ENCODE measurements around the gene PPCDC. TPM values are rescaled to one million over a fixed set of nuclear protein-coding genes. Genes with fewer than 3 reads are reported as not detected.

Gene PPCDC
- total and polyA plus RNA-seq, 2 of the 4 experiments (the other 2 are of a cell fraction), result 13.3 to 16.3 TPM

- no peak for TF ChIP-seq RAD21 (IDR thresholded peaks at IDR 0.05; ENCODE audit: low read length)
- no peak for TF ChIP-seq POLR2A (IDR thresholded peaks at IDR 0.05; ENCODE audit: low read depth, low read length)
- no peak for TF ChIP-seq MXI1 (IDR thresholded peaks at IDR 0.05; ENCODE audit: borderline replicate concordance, low read depth, low read length)
These were observed 7.0 kb downstream of the PPCDC start (continued) for GRCh38 chr15:75030424-75030823.

DNA sequence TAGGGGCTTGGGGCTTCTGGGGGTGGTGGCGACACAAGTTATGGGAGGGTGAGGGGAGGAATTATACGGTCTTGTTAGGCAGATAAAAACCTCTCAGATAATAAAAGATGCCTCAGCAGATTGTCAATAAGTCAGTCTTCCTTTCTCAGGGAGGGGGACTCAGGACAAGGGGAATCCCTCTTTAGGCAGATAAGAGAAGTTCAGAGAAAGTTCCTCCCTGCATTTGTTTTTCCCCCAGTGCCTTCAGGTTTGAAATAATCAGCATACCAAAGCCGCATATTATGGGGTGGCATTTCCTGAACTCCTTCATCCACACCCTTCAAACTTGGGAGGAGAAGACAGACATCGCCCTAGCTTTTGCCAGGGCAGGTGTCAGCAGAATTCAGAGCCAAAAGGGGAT is 8.5 kb downstream of the PPCDC start:
- H4K8ac ChIP-seq (ENCODE audit: low read depth in 2 of 2, low read length in 2 of 2), result no peak overlapping the region
- DNase-seq (no peak), ATAC-seq (ENCODE audit: low read depth) (no peak)
- TF ChIP-seq SMC3 (IDR thresholded peaks at IDR 0.05; ENCODE audit: low read depth, low read length) (no peak), MAZ (IDR thresholded peaks at IDR 0.05; ENCODE audit: borderline replicate concordance, low read depth, low read length) (no peak), RFX5 (IDR thresholded peaks at IDR 0.05; ENCODE audit: low read depth, low read length) (no peak), POLR2A (IDR thresholded peaks at IDR 0.05; ENCODE audit: low read depth, low read length) (no peak), RAD21 (IDR thresholded peaks at IDR 0.05; ENCODE audit: low read length) (no peak), RCOR1 (IDR thresholded peaks at IDR 0.05; ENCODE audit: insufficient replicate concordance, low read length) (no peak), MXI1 (IDR thresholded peaks at IDR 0.05; ENCODE audit: borderline replicate concordance, low read depth, low read length) (no peak), FOS (IDR thresholded peaks at IDR 0.05; ENCODE audit: low read depth, low read length) (no peak)
- TF ChIP-seq, protein P1, sequence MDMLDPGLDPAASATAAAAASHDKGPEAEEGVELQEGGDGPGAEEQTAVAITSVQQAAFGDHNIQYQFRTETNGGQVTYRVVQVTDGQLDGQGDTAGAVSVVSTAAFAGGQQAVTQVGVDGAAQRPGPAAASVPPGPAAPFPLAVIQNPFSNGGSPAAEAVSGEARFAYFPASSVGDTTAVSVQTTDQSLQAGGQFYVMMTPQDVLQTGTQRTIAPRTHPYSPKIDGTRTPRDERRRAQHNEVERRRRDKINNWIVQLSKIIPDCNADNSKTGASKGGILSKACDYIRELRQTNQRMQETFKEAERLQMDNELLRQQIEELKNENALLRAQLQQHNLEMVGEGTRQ (IDR thresholded peaks at IDR 0.05; ENCODE audit: low read depth, low read length), result no peak
- TF ChIP-seq, protein P2, sequence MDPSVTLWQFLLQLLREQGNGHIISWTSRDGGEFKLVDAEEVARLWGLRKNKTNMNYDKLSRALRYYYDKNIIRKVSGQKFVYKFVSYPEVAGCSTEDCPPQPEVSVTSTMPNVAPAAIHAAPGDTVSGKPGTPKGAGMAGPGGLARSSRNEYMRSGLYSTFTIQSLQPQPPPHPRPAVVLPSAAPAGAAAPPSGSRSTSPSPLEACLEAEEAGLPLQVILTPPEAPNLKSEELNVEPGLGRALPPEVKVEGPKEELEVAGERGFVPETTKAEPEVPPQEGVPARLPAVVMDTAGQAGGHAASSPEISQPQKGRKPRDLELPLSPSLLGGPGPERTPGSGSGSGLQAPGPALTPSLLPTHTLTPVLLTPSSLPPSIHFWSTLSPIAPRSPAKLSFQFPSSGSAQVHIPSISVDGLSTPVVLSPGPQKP (IDR thresholded peaks at IDR 0.05; ENCODE audit: borderline replicate concordance, low read depth, low read length), result no peak
- no peak overlapping the region for H4K5ac ChIP-seq (ENCODE audit: low read depth, low read length)
- H3K4me2 ChIP-seq (ENCODE audit: low read depth, low read length), result no peak overlapping the region
- intact Hi-C loops (cut with micrococcal nuclease), result no loop called here
- H2BK20ac ChIP-seq (ENCODE audit: low read depth, low read length), result no peak overlapping the region
- no peak overlapping the region; the same call in 2 of the 3 replicates for H2BK15ac ChIP-seq (ENCODE audit: low read depth, low read length)
- peaks cover 0 to 15% of the 10 kb centered on the region in 2 experiments; a peak in 2 of 4 replicates for H3K79me1 ChIP-seq (ENCODE audit: low read depth in 1 of 2, low read length in 2 of 2)
- no peak overlapping the region for H2AK5ac ChIP-seq (ENCODE audit: low read depth, low read length)
- no peaks in the 10 kb centered on the region for H3K9me3 ChIP-seq (ENCODE audit: control insufficient read depth, insufficient read depth, low read length)
- H2AK9ac ChIP-seq (replicated peaks; ENCODE audit: low read depth, low read length, poor library complexity), result no peak overlapping the region
- no peak overlapping the region for H3K4ac ChIP-seq (ENCODE audit: low read depth, low read length)
- no peak overlapping the region for H3K18ac ChIP-seq (ENCODE audit: low read depth, low read length)
- no peak overlapping the region for H2AFZ ChIP-seq (replicated peaks; ENCODE audit: low read length, poor library complexity)
- H3K9me1 ChIP-seq (ENCODE audit: insufficient read depth, low read length), result peaks cover 6% of the 10 kb centered on the region; the same call in 1 of the 2 replicates
- dilution Hi-C loops (cut with HindIII; ENCODE audit: low sequenced_read_pairs, unreplicated experiment), result no loop called here
- no peak overlapping the region for H3K9ac ChIP-seq (ENCODE audit: low read depth, low read length)
- H2BK120ac ChIP-seq (ENCODE audit: low read depth, low read length), result no peak overlapping the region
- peaks cover 11% of the 10 kb centered on the region for H3K4me1 ChIP-seq (ENCODE audit: control insufficient read depth, insufficient read depth, low read length)
- H3K14ac ChIP-seq (replicated peaks; ENCODE audit: low read depth, low read length), result no peak overlapping the region
- no peak overlapping the region for H3K56ac ChIP-seq (ENCODE audit: extremely low read depth, insufficient read depth, low read length)
- H2BK5ac ChIP-seq (ENCODE audit: low read depth, low read length, poor library complexity, severe bottlenecking), result no peak overlapping the region
- CTCF ChIA-PET, result interaction anchor here (1.8 kb wide), 1 partner anchor 11 kb away, joined by 7 read pairs; no protein-coding TSS in a partner anchor
- POLR2A ChIA-PET (ENCODE audit: unreplicated experiment), result no interaction called here
- WGBS, 2 experiments (ENCODE audit: extremely low coverage in 2 of 2, insufficient read length in 1 of 2), result no CpG with 5 or more reads among the region's 4 CpGs
- H4K20me1 ChIP-seq (ENCODE audit: insufficient read depth, low read length), result no peaks in the 10 kb centered on the region
- H3K4me3 ChIP-seq (ENCODE audit: insufficient read depth, low read depth, low read length), result no peak overlapping the region
- no peaks in the 10 kb centered on the region; the same call in 1 of the 2 replicates for H3K36me3 ChIP-seq (ENCODE audit: control insufficient read depth, insufficient read depth, low read length)
- no peak overlapping the region for H3K27ac ChIP-seq (ENCODE audit: insufficient read depth, low read length)
- no peaks in the 10 kb centered on the region for H3K27me3 ChIP-seq (ENCODE audit: control insufficient read depth, insufficient read depth, low read length)
- H4K91ac ChIP-seq (ENCODE audit: insufficient read depth, low read depth, low read length), result no peak overlapping the region
- H3K23ac ChIP-seq (ENCODE audit: low read depth, low read length), result no peak overlapping the region
- in situ Hi-C loops (cut with MboI; ENCODE audit: low sequenced_read_pairs), result no loop called here
- no TSS peak for BruUV-seq (replicated peaks)
